Panc1 (cell line): Measurements from ENCODE around the gene WDR82. TPM values are rescaled to one million over a fixed set of nuclear protein-coding genes. Genes with fewer than 3 reads are reported as not detected.

ENCODE experiments used
- ATAC-seq: fragments of 200-7000 bp; cut with Tn5 transposase; 2 replicates; pipeline ENCODE4 v1.9.1; 2020; ENCODE audit warnings: mild to moderate bottlenecking, moderate library complexity
- BruUV-seq: library from RNA; stranded (reverse); fragments of 400-500 nt; replicated peaks from 2 replicates; lab custom pipeline; 2021; lab: Mats Ljungman, UMichigan
- CTCF ChIA-PET: fragments of 300-600 bp; sonication (Branson Sonifier 250); formaldehyde crosslinking; loops from one replicate; lab custom pipeline; 2022; ENCODE audit warnings: antibody characterized with exemption; lab: Charles Lee
- POLR2A ChIA-PET: fragments of 300-600 bp; sonication (Branson Sonifier 250); formaldehyde crosslinking; loops from one replicate; lab custom pipeline; 2022; ENCODE audit warnings: antibody characterized with exemption; lab: Charles Lee
- DNase-seq: peaks from one replicate; pipeline ENCODE4 v3.0.0-alpha.2; 2010; ENCODE audit warnings: low read depth, low spot score
- H3K27ac ChIP-seq: 2 replicates; pipeline ENCODE4 v1.5.1; 2011; ENCODE audit warnings: mild to moderate bottlenecking, low read length, inconsistent platforms
- H3K27me3 ChIP-seq: fragments of 200-500 bp; sonication (Bioruptor generic); 2 replicates; pipeline ENCODE4 v1.6.0; 2014; ENCODE audit warnings: low read length, inconsistent platforms; ENCODE audit not compliant: control insufficient read depth, insufficient read depth
- H3K36me3 ChIP-seq: fragments of 200-500 bp; sonication (Bioruptor generic); 2 replicates; pipeline ENCODE4 v1.5.1; 2014; ENCODE audit warnings: inconsistent platforms, mild to moderate bottlenecking, low read length, moderate library complexity; ENCODE audit not compliant: control insufficient read depth, insufficient read depth
- H3K4me1 ChIP-seq: 2 replicates; pipeline ENCODE4 v1.5.1; 2011; ENCODE audit warnings: inconsistent platforms, mild to moderate bottlenecking, low read length, moderate library complexity; ENCODE audit not compliant: control insufficient read depth, insufficient read depth
- H3K4me3 ChIP-seq, 2 experiments: 2 replicates each; pipeline ENCODE4 v1.5.1; 2011 to 2012; ENCODE audit warnings: low read depth in 2 of 2, low read length in 2 of 2, mild to moderate bottlenecking in 2 of 2, inconsistent platforms in 1 of 2, moderate library complexity in 1 of 2
- H3K9me3 ChIP-seq: fragments of 200-500 bp; sonication (Bioruptor generic); 2 replicates; pipeline ENCODE4 v1.5.1; 2014; ENCODE audit warnings: low read depth, mild to moderate bottlenecking, inconsistent platforms, low read length, moderate library complexity; ENCODE audit not compliant: control insufficient read depth, insufficient read depth
- POLR2AphosphoS5 ChIP-seq: IDR thresholded peaks from 2 replicates; pipeline ENCODE4 v1.6.1; 2012; ENCODE audit warnings: mild to moderate bottlenecking, low read depth, low read length, moderate library complexity
- SIN3A ChIP-seq: IDR thresholded peaks from 2 replicates; pipeline ENCODE4 v1.6.1; 2012; ENCODE audit warnings: low read depth, mild to moderate bottlenecking, low read length, moderate library complexity, borderline replicate concordance; ENCODE audit not compliant: insufficient read depth
- TCF7L2 ChIP-seq: IDR thresholded peaks from 2 replicates; pipeline ENCODE4 v1.6.1; 2011; ENCODE audit warnings: mild to moderate bottlenecking, low read depth, low read length, inconsistent platforms
- in situ Hi-C: cut with HindIII; loops from 2 replicates; pipeline ENCODE4 v1.10.0; 2016; ENCODE audit warnings: low sequenced_read_pairs, low pct_unique_long_range_greater_than_20kb
- intact Hi-C: fragments of 100-400 bp; cut with micrococcal nuclease; formaldehyde crosslinking; loops from one replicate; pipeline ENCODE4 v1.10.0; 2022; ENCODE audit not compliant: unreplicated experiment
- total RNA-seq: library from RNA; stranded (reverse); gene quantifications from one replicate; pipeline ENCODE4 v1.2.1, GENCODE V29; 2021; ENCODE audit not compliant: unreplicated experiment
- TF ChIP-seq, protein P1 (sequence below): fragments of 450-650 bp; IDR thresholded peaks from 2 replicates; pipeline ENCODE4 v1.5.1; 2017; ENCODE audit warnings: mild to moderate bottlenecking
- TF ChIP-seq, protein P2 (sequence below), 2 experiments: IDR thresholded peaks; 2 replicates each; pipeline ENCODE4 v1.6.1; 2011 to 2012; ENCODE audit warnings: low read depth in 2 of 2, control low read depth in 1 of 2, low read length in 1 of 2, mild to moderate bottlenecking in 1 of 2, moderate library complexity in 1 of 2; ENCODE audit not compliant: insufficient read depth in 1 of 2

WDR82 gene
- total RNA-seq, 1 experiment from 2014 or later: 57.9 TPM

DNA sequence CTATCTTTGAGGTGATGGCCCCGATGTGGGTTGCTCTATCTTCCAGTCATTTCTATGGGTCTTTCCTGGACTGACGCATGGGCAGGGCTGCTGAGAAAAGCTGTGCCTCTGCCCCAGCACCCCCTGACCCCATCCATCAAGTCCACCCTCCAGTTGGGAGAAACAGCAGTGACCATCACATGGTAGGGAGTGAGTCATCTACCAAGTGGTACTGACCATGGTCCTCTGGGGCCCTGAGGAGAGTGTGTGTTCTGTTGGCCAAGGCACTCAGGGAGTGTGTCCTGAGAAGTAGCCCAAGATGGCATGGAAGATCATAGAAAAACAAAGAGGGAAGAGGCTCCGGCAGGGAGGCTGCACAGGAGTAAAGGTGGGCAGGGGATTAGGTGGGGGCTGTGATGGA, 36.0 kb upstream of the WDR82 start:
- POLR2A ChIA-PET: no interaction called here
- peaks cover 12% of the 10 kb centered on the region for H3K4me1 ChIP-seq
- H3K27ac ChIP-seq: no peak overlapping the region
- H3K9me3 ChIP-seq: no peaks in the 10 kb centered on the region
- H3K27me3 ChIP-seq: no peaks in the 10 kb centered on the region
- no peak for ATAC-seq
- H3K36me3 ChIP-seq: no peaks in the 10 kb centered on the region
- BruUV-seq: no TSS peak
- CTCF ChIA-PET: no interaction called here
- H3K4me3 ChIP-seq: no peak overlapping the region
- no peak for DNase-seq
- intact Hi-C loops: no loop called here
- in situ Hi-C loops: no loop called here
- TF ChIP-seq, protein P1, sequence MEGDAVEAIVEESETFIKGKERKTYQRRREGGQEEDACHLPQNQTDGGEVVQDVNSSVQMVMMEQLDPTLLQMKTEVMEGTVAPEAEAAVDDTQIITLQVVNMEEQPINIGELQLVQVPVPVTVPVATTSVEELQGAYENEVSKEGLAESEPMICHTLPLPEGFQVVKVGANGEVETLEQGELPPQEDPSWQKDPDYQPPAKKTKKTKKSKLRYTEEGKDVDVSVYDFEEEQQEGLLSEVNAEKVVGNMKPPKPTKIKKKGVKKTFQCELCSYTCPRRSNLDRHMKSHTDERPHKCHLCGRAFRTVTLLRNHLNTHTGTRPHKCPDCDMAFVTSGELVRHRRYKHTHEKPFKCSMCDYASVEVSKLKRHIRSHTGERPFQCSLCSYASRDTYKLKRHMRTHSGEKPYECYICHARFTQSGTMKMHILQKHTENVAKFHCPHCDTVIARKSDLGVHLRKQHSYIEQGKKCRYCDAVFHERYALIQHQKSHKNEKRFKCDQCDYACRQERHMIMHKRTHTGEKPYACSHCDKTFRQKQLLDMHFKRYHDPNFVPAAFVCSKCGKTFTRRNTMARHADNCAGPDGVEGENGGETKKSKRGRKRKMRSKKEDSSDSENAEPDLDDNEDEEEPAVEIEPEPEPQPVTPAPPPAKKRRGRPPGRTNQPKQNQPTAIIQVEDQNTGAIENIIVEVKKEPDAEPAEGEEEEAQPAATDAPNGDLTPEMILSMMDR: no peak
- TF ChIP-seq, protein P2, sequence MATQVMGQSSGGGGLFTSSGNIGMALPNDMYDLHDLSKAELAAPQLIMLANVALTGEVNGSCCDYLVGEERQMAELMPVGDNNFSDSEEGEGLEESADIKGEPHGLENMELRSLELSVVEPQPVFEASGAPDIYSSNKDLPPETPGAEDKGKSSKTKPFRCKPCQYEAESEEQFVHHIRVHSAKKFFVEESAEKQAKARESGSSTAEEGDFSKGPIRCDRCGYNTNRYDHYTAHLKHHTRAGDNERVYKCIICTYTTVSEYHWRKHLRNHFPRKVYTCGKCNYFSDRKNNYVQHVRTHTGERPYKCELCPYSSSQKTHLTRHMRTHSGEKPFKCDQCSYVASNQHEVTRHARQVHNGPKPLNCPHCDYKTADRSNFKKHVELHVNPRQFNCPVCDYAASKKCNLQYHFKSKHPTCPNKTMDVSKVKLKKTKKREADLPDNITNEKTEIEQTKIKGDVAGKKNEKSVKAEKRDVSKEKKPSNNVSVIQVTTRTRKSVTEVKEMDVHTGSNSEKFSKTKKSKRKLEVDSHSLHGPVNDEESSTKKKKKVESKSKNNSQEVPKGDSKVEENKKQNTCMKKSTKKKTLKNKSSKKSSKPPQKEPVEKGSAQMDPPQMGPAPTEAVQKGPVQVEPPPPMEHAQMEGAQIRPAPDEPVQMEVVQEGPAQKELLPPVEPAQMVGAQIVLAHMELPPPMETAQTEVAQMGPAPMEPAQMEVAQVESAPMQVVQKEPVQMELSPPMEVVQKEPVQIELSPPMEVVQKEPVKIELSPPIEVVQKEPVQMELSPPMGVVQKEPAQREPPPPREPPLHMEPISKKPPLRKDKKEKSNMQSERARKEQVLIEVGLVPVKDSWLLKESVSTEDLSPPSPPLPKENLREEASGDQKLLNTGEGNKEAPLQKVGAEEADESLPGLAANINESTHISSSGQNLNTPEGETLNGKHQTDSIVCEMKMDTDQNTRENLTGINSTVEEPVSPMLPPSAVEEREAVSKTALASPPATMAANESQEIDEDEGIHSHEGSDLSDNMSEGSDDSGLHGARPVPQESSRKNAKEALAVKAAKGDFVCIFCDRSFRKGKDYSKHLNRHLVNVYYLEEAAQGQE (IDR thresholded peaks at IDR 0.05; ENCODE audit: insufficient read depth in 1 of 2, low read depth in 2 of 2, low read length in 1 of 2): no peak
- TF ChIP-seq TCF7L2 (no peak), POLR2AphosphoS5 (no peak), SIN3A (no peak)

DNA sequence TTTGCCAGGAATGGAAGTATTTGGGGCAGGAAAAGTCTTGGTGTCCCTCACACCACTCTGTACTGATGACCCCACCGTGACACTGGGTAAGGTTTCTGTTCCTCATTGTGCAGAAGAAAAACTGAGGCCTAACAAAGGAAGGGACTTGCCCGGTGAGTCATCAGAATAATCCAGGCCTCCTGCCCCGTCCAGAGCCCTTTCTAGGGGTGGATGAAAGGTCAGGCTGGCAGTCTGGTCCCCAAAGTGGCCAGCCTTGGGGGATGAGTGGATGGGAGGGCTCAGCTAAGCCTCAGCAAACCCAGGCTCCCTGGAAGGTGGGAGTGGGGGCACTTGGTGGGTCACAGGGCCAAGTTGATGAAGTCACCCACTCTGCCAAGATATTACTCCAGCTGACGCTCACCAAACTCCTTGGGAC, 35.3 kb upstream of the WDR82 start:
- ChIA-PET CTCF (no interaction called here), POLR2A (no interaction called here)
- Histone ChIP-seq H3K9me3 (no peaks in the 10 kb centered on the region), H3K4me1 (peaks cover 12% of the 10 kb centered on the region), H3K36me3 (no peaks in the 10 kb centered on the region), H3K4me3 (no peak overlapping the region), H3K27me3 (no peaks in the 10 kb centered on the region), H3K27ac (0 out of 2 replicates have a peak overlapping the region, but pooled peaks have one; percentile 7)
- BruUV-seq: no TSS peak
- no peak for TF ChIP-seq TCF7L2
- no peak for TF ChIP-seq SIN3A
- TF ChIP-seq, protein P2 (IDR thresholded peaks at IDR 0.05; ENCODE audit: insufficient read depth in 1 of 2, low read depth in 2 of 2, low read length in 1 of 2): no peak
- no peak for TF ChIP-seq POLR2AphosphoS5
- TF ChIP-seq, protein P1: no peak
- DNase-seq (no peak), ATAC-seq (peak; percentile 53)
- in situ Hi-C loops: no loop called here
- intact Hi-C loops: no loop called here
